NCI-H128 (cell line): ENCODE data around the gene HTT.
"Not testable (repeated sequence)": the region's sequence is repeated elsewhere in the genome, so short reads cannot be mapped to it uniquely, and the experiment has no call there.

Experiments used
- DNase-seq: peaks from one replicate; lab custom pipeline; 2025; ENCODE audit not compliant: unreplicated experiment; lab: John Stamatoyannopoulos, UW

The HTT gene

GRCh38 chr4:3044870-3045819 lies 29.3 kb upstream of the HTT start:
- DNase-seq, result no peak

- no peak for DNase-seq
These were observed 28.3 kb upstream of the HTT start for GRCh38 chr4:3046162-3046561.

- DNase-seq, result no peak
These were observed 27.9 kb upstream of the HTT start for GRCh38 chr4:3046623-3047022.

- DNase-seq, result peak; percentile 46
These were observed 26.8 kb upstream of the HTT start for GRCh38 chr4:3047464-3048286.

- DNase-seq, result not testable (repeated sequence)
These were observed 23.2 kb upstream of the HTT start for GRCh38 chr4:3051141-3051897.

GRCh38 chr4:3054169-3054759 lies 20.2 kb upstream of the HTT start:
- DNase-seq, result no peak

GRCh38 chr4:3059943-3060342 lies 14.5 kb upstream of the HTT start:
- DNase-seq, result no peak

GRCh38 chr4:3060946-3061345 lies 13.5 kb upstream of the HTT start:
- DNase-seq, result no peak

- DNase-seq, result no peak
These were observed 12.0 kb upstream of the HTT start for GRCh38 chr4:3062471-3062870.

GRCh38 chr4:3065551-3065950 lies 8.9 kb upstream of the HTT start:
- no peak for DNase-seq

- DNase-seq, result no peak
These were observed 7.6 kb upstream of the HTT start for GRCh38 chr4:3066836-3067400.

- no peak for DNase-seq
These were observed 6.9 kb upstream of the HTT start for GRCh38 chr4:3067473-3068001.

GRCh38 chr4:3069661-3070199 lies 4.8 kb upstream of the HTT start:
- no peak for DNase-seq

GRCh38 chr4:3070709-3071500 lies 3.6 kb upstream of the HTT start:
- DNase-seq, result no peak

- no peak for DNase-seq
These were observed 2.7 kb upstream of the HTT start for GRCh38 chr4:3071811-3072210.

- DNase-seq, result peak; percentile 13
These were observed 1.1 kb upstream of the HTT start for GRCh38 chr4:3073158-3074077.

GRCh38 chr4:3074846-3075651 lies 568 bp downstream of the HTT start:
- peak; percentile 18 for DNase-seq
